Retinal pigment epithelial cell (primary cell): ENCODE data around the gene PIGT.

Source experiments
- DNase-seq: peaks from one replicate; pipeline ENCODE4 v3.0.0-alpha.2; 2010; ENCODE audit warnings: low read depth
- H3K4me3 ChIP-seq: 2 replicates; pipeline ENCODE4 v1.5.1; 2011; ENCODE audit warnings: mild to moderate bottlenecking, low read length, control low read depth, moderate library complexity
- TF ChIP-seq, protein P1 (sequence below): conservative IDR thresholded peaks from 2 replicates; pipeline ENCODE4 v1.5.1; 2011; ENCODE audit warnings: low read depth, low read length, control low read depth, inconsistent platforms

PIGT gene

DNA sequence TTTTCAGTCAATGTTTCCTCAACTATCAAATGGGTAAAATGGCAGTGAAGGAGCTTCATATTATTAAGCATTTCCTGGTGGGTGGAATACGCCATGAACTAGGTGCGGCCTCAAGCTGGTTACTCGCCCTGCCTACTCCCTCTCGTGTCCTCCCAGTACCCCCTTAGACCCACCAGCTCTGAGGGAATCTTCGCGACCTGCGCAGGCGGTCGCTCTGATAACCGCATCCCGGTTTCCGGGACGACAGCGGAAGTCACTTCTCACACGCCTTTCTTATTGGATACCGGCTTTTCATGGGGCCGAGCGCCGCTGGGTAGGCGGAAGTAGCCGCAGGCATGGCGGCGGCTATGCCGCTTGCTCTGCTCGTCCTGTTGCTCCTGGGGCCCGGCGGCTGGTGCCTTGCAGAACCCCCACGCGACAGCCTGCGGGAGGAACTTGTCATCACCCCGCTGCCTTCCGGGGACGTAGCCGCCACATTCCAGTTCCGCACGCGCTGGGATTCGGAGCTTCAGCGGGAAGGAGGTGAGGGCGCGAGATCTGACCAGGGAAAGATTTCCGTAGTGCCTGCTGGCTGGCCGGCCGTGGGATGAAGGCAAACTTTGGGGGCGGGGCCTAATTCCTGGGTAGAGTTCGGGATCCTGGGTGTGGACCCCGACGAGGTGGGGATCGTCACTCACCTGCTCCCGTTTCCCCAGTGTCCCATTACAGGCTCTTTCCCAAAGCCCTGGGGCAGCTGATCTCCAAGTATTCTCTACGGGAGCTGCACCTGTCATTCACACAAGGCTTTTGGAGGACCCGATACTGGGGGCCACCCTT is at the start of gene PIGT:
Gene PIGT (plus strand): TSS at position 320 of the 816 bp plus-strand sequence. CDS start 16 bp downstream, at position 336.
- peak within 1 kb of the TSS; percentile 94 for H3K4me3 ChIP-seq
- no peak for DNase-seq
- TF ChIP-seq, protein P1, sequence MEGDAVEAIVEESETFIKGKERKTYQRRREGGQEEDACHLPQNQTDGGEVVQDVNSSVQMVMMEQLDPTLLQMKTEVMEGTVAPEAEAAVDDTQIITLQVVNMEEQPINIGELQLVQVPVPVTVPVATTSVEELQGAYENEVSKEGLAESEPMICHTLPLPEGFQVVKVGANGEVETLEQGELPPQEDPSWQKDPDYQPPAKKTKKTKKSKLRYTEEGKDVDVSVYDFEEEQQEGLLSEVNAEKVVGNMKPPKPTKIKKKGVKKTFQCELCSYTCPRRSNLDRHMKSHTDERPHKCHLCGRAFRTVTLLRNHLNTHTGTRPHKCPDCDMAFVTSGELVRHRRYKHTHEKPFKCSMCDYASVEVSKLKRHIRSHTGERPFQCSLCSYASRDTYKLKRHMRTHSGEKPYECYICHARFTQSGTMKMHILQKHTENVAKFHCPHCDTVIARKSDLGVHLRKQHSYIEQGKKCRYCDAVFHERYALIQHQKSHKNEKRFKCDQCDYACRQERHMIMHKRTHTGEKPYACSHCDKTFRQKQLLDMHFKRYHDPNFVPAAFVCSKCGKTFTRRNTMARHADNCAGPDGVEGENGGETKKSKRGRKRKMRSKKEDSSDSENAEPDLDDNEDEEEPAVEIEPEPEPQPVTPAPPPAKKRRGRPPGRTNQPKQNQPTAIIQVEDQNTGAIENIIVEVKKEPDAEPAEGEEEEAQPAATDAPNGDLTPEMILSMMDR = no peak

DNA sequence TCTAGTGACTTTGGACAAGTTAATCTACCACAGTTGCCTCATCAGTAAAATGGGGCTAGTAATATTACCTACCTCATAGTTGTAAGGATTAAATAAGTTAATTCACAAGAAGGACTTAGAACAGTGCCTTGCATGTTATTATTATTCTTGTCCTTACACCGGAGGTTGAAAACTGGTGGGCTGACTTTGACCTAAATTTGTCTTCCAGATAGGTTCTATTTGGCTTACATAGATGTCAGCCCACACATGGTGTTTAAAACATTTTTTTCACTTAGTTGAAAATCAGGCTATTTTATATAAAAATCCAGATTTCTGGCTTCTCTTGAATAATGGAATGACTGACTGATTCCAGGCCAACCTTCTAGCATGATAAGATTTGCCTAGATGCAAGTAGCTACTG is 49.7 kb upstream of the PIGT start:
- TF ChIP-seq, protein P1 = no peak
- DNase-seq = no peak
- no peak overlapping the region for H3K4me3 ChIP-seq

DNA sequence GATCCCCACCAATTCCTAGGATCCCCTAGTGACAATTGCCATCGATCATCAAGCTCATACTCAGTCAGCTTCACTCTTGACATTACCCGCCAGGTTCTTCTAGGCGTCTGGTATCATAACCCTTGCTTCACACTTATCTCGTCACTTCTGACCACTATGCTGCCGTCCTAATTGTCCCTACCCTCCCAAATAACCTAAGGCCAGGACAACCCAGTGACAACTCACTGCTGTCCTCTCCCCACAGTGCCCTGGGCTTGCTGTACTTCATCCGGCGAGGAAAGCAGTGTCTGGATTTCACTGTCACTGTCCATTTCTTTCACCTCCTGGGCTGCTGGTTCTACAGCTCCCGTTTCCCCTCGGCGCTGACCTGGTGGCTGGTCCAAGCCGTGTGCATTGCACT is 49.3 kb upstream of the PIGT start:
- H3K4me3 ChIP-seq = no peak overlapping the region
- TF ChIP-seq, protein P1 = no peak
- no peak for DNase-seq

DNA sequence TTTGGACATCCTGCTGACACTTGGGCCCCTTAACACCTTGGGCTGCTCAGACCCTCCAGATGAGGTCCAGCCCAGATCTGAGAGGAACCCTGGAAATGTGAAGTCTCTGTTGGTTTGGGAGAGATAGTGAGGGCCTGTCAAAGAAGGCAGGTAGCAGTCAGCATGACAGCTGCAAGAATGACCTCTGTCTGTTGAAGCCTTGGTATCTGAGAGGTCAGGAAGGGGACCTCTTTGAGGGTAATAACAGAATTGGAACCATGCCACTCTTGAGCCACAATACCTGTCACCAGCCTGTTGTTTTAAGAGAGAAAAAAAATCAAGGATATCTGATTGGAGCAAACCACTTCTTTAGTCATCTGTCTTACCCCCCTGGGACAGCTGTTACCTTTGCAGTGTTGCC is 48.8 kb upstream of the PIGT start:
- H3K4me3 ChIP-seq = no peak overlapping the region
- TF ChIP-seq, protein P1 = no peak
- no peak for DNase-seq

DNA sequence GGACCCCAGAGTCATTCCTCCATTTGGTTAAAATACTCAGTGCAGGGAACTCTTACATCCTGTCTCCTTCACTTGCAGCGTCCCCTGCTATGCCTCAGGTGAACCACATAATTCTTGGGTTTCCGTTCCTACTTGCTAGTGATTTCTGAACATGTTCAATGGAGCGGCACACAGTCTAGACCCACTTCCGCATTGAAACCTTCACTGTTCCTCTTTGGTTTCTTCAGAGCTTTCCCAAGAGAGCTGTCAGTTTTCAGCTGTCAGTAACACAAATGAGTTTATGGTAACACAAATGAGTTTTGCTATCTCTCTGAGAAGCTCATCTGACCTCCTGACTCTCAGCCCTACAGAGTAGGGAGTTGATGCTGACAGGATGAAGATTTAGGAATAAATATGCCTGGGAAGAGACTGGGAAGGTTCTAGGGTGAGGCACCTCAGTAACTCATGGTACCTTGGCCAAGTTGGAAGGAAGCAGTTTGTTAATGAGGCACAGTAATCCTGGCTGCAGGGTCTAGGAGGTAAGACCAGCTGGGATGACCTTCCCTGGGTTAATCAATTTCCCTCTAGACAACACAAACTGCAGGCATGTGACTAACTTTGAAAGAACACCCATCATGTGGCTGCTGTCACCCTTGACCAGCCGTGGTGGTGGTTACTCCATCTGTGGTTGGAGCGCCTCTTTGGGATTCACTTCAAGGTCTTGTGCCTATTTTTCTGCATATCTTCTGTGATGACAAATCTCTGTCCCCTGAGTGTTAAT is 47.5 kb upstream of the PIGT start:
- DNase-seq = no peak
- no peak overlapping the region for H3K4me3 ChIP-seq
- TF ChIP-seq, protein P1 = no peak

DNA sequence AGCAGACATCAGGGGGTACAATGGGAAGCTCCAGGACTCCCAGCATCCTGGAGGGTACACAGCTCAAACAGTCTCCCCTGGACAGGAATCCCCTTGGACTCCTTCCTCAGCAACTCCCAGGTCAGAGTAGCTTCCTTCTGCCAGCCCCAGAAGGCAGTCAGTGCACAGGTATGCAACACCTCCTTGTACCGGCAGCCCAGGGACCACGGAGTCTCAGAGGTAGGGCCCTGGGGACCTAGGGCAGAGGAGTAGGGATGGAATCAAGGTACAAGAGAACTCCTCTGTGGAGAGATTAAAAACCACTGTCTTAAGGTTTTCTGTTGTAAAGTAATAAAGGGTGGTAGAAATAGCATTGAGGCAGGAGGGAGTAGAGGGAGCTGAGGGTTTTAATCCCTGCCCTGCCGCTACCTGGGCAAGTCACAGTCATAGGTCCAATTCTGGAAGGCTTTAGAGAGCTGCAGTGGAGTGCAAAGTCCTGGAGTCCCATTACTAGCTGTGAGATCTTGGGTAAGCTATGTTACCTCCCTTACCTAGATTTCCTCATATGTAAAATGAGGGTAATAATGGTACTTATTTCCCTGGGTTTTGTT is 45.3 kb upstream of the PIGT start:
- DNase-seq = no peak
- H3K4me3 ChIP-seq = no peak overlapping the region
- TF ChIP-seq, protein P1 = no peak

GRCh38 chr20:45372241-45372640 is 43.7 kb upstream of the PIGT start:
- peak overlapping the region; percentile 12 for H3K4me3 ChIP-seq
- TF ChIP-seq, protein P1 = no peak
- DNase-seq = no peak
